Measurements from ENCODE around the gene NAV1. TPM values are rescaled to one million over a fixed set of nuclear protein-coding genes. Genes with fewer than 3 reads are reported as not detected.
"Not testable (repeated sequence)": the region's sequence is repeated elsewhere in the genome, so short reads cannot be mapped to it uniquely, and the experiment has no call there.

Gene NAV1
- total and polyA plus RNA-seq, 2 donors (not counting 3 experiments of a cell fraction or from before 2014, with no cell fraction given) = 19.9 to 138 TPM

- no peak overlapping the region for H3K4me2 ChIP-seq (ENCODE audit: insufficient read depth, low read length)
- ChIA-PET CTCF (interaction anchor here (1.3 to 1.5 kb wide), 2 partner anchors 14 to 248 kb away, joined by 4 to 5 read pairs; no protein-coding TSS in a partner anchor), POLR2A (no interaction called here)
- no peak for DNase-seq (ENCODE audit: low read depth, low spot score)
- no peaks in the 10 kb centered on the region for H4K20me1 ChIP-seq (replicated peaks; ENCODE audit: control insufficient read depth, extremely low read depth, insufficient read depth, low read length)
- no peak overlapping the region for H3K9ac ChIP-seq (replicated peaks; ENCODE audit: extremely low read depth, insufficient read depth, low read length)
- TF ChIP-seq POLR2A (IDR thresholded peaks at IDR 0.05; ENCODE audit: low read depth, low read length) (no peak), EZH2 (IDR thresholded peaks at IDR 0.05; ENCODE audit: borderline replicate concordance, low read depth, low read length, severe bottlenecking) (no peak)
- no peak overlapping the region for H3K27ac ChIP-seq (ENCODE audit: insufficient read depth, low read depth, low read length)
- no peaks in the 10 kb centered on the region for H3K27me3 ChIP-seq (ENCODE audit: control insufficient read depth in 2 of 2, insufficient read depth in 2 of 2, low read length in 2 of 2)
- FAIRE-seq = no peak
- H3K79me2 ChIP-seq (ENCODE audit: control insufficient read depth, insufficient read depth, low read length) = peaks cover 93% of the 10 kb centered on the region
- BruUV-seq (replicated peaks) = no TSS peak
- H2AFZ ChIP-seq (ENCODE audit: low read depth, low read length) = no peak overlapping the region
- H3K9me1 ChIP-seq (replicated peaks; ENCODE audit: control insufficient read depth, extremely low read depth, insufficient read depth, low read length) = no peaks in the 10 kb centered on the region
- H3K36me3 ChIP-seq (ENCODE audit: control insufficient read depth in 2 of 2, extremely low read depth in 1 of 2, insufficient read depth in 2 of 2, low read length in 2 of 2) = no peaks in the 10 kb centered on the region
- dilution Hi-C loops (cut with MboI; ENCODE audit: extremely low pct_ligation_motif_present, low sequenced_read_pairs) (no loop called here), intact Hi-C loops (cut with micrococcal nuclease) (no loop called here)
- no peak overlapping the region for H3K4me3 ChIP-seq (replicated peaks in 1 of 3; ENCODE audit: insufficient read depth in 1 of 3, low read depth in 1 of 3, low read length in 3 of 3)
- H3K9me3 ChIP-seq (replicated peaks; ENCODE audit: control insufficient read depth, insufficient read depth, low read length) = no peaks in the 10 kb centered on the region
- peaks cover 41% of the 10 kb centered on the region for H3K4me1 ChIP-seq (ENCODE audit: control insufficient read depth, extremely low read depth, insufficient read depth, low read length)
Measured at GRCh38 chr1:201544710-201545109, 5.8 kb downstream of the NAV1 start.

- Histone ChIP-seq H3K9me1 (replicated peaks; ENCODE audit: control insufficient read depth, extremely low read depth, insufficient read depth, low read length) (no peaks in the 10 kb centered on the region), H3K4me2 (ENCODE audit: insufficient read depth, low read length) (no peak overlapping the region), H3K4me1 (ENCODE audit: control insufficient read depth, extremely low read depth, insufficient read depth, low read length) (peaks cover 33% of the 10 kb centered on the region), H3K27ac (ENCODE audit: insufficient read depth, low read depth, low read length) (no peak overlapping the region), H2AFZ (ENCODE audit: low read depth, low read length) (no peak overlapping the region), H3K79me2 (ENCODE audit: control insufficient read depth, insufficient read depth, low read length) (peaks cover 91% of the 10 kb centered on the region), H3K4me3 (replicated peaks in 1 of 3; ENCODE audit: insufficient read depth in 1 of 3, low read depth in 1 of 3, low read length in 3 of 3) (no peak overlapping the region), H3K9ac (replicated peaks; ENCODE audit: extremely low read depth, insufficient read depth, low read length) (no peak overlapping the region), H3K9me3 (replicated peaks; ENCODE audit: control insufficient read depth, insufficient read depth, low read length) (no peaks in the 10 kb centered on the region), H3K27me3 (ENCODE audit: control insufficient read depth in 2 of 2, insufficient read depth in 2 of 2, low read length in 2 of 2) (no peaks in the 10 kb centered on the region), H4K20me1 (replicated peaks; ENCODE audit: control insufficient read depth, extremely low read depth, insufficient read depth, low read length) (no peaks in the 10 kb centered on the region), H3K36me3 (ENCODE audit: control insufficient read depth in 2 of 2, extremely low read depth in 1 of 2, insufficient read depth in 2 of 2, low read length in 2 of 2) (no peaks in the 10 kb centered on the region)
- intact Hi-C loops (cut with micrococcal nuclease) (no loop called here), dilution Hi-C loops (cut with MboI; ENCODE audit: extremely low pct_ligation_motif_present, low sequenced_read_pairs) (no loop called here)
- no peak for FAIRE-seq
- BruUV-seq (replicated peaks) = no TSS peak
- no peak for TF ChIP-seq MYC (IDR thresholded peaks at IDR 0.05; ENCODE audit: low read depth, low read length)
- TF ChIP-seq CTCF (IDR thresholded peaks at IDR 0.05; ENCODE audit: extremely low read depth in 1 of 2, insufficient read depth in 1 of 2, low read depth in 1 of 2, low read length in 2 of 2) = peak in 1 of 2 donors; percentile 18
- POLR2A ChIA-PET = no interaction called here
- CTCF ChIA-PET = interaction anchor here (0.9 kb wide), 1 partner anchor 15 kb away, joined by 6 read pairs; no protein-coding TSS in a partner anchor
- DNase-seq (ENCODE audit: low read depth, low spot score) = no peak
Measured at GRCh38 chr1:201545851-201546492, 7.0 kb downstream of the NAV1 start.

- FAIRE-seq; H3K4me2 ChIP-seq (ENCODE audit: insufficient read depth, low read length); intact Hi-C loops (cut with micrococcal nuclease); H4K20me1 ChIP-seq (replicated peaks; ENCODE audit: control insufficient read depth, extremely low read depth, insufficient read depth, low read length); H3K9me3 ChIP-seq (replicated peaks; ENCODE audit: control insufficient read depth, insufficient read depth, low read length); H2AFZ ChIP-seq (ENCODE audit: low read depth, low read length); DNase-seq (ENCODE audit: low read depth, low spot score); BruUV-seq (replicated peaks); H3K36me3 ChIP-seq (ENCODE audit: control insufficient read depth in 2 of 2, extremely low read depth in 1 of 2, insufficient read depth in 2 of 2, low read length in 2 of 2); H3K4me3 ChIP-seq (replicated peaks in 1 of 3; ENCODE audit: insufficient read depth in 1 of 3, low read depth in 1 of 3, low read length in 3 of 3); dilution Hi-C loops (cut with MboI; ENCODE audit: extremely low pct_ligation_motif_present, low sequenced_read_pairs); H3K27me3 ChIP-seq (ENCODE audit: control insufficient read depth in 2 of 2, insufficient read depth in 2 of 2, low read length in 2 of 2); H3K27ac ChIP-seq (ENCODE audit: insufficient read depth, low read depth, low read length); H3K9me1 ChIP-seq (replicated peaks; ENCODE audit: control insufficient read depth, extremely low read depth, insufficient read depth, low read length); POLR2A ChIA-PET; H3K9ac ChIP-seq (replicated peaks; ENCODE audit: extremely low read depth, insufficient read depth, low read length): not testable (repeated sequence)
- Histone ChIP-seq H3K79me2 (ENCODE audit: control insufficient read depth, insufficient read depth, low read length) (peaks cover 92% of the 10 kb centered on the region), H3K4me1 (ENCODE audit: control insufficient read depth, extremely low read depth, insufficient read depth, low read length) (peaks cover 22% of the 10 kb centered on the region)
- CTCF ChIA-PET = interaction anchor here (3.3 kb wide), 1 partner anchor 18 kb away, joined by 12 read pairs; no protein-coding TSS in a partner anchor
Measured at GRCh38 chr1:201549522-201549921, 10.6 kb downstream of the NAV1 start.
